Osteocyte (in vitro differentiated cells): ENCODE data around the gene TLX1. TPM values are rescaled to one million over a fixed set of nuclear protein-coding genes. Genes with fewer than 3 reads are reported as not detected.

ENCODE experiments used
- DNase-seq: peaks from one replicate; pipeline ENCODE4 v3.0.0; 2021; ENCODE audit warnings: mixed read lengths; ENCODE audit not compliant: unreplicated experiment; ENCODE audit errors: extremely low spot score
- H3K27ac Mint-ChIP-seq: one replicate; pipeline ENCODE4 v1.8.0; 2021; ENCODE audit warnings: mild to moderate bottlenecking, mixed read lengths; ENCODE audit not compliant: unreplicated experiment
- H3K27me3 Mint-ChIP-seq: one replicate; pipeline ENCODE4 v1.8.0; 2021; ENCODE audit warnings: mixed read lengths; ENCODE audit not compliant: unreplicated experiment
- H3K36me3 Mint-ChIP-seq: one replicate; pipeline ENCODE4 v1.8.0; 2021; ENCODE audit warnings: mixed read lengths; ENCODE audit not compliant: unreplicated experiment
- H3K4me1 Mint-ChIP-seq: one replicate; pipeline ENCODE4 v1.8.0; 2021; ENCODE audit warnings: mixed read lengths; ENCODE audit not compliant: unreplicated experiment
- H3K4me3 Mint-ChIP-seq: one replicate; pipeline ENCODE4 v1.8.0; 2021; ENCODE audit warnings: mild to moderate bottlenecking, moderate library complexity, mixed read lengths; ENCODE audit not compliant: unreplicated experiment
- H3K9me3 Mint-ChIP-seq: one replicate; pipeline ENCODE4 v1.8.0; 2021; ENCODE audit warnings: mixed read lengths; ENCODE audit not compliant: unreplicated experiment
- CTCF ChIP-seq: fragments of 200-600 bp; sonication (generic); IDR thresholded peaks from 2 replicates; pipeline ENCODE4 v1.5.0; 2021; ENCODE audit warnings: antibody characterized with exemption, mild to moderate bottlenecking, moderate library complexity
- long read RNA-seq: library from polyadenylated mRNA; unstranded; transcript quantifications from one replicate; pipeline ENCODE4 v2.0.0, GENCODE V29; 2021
- total RNA-seq: library from RNA; stranded (reverse); gene quantifications from 2 replicates; pipeline ENCODE4 v1.2.1, GENCODE V29; 2021

The TLX1 gene
- not detected in 2 replicates for total RNA-seq
- long read RNA-seq, result 0 reads

- TF ChIP-seq CTCF, result no peak
- peaks cover 84% of the 10 kb centered on the region for H3K27me3 Mint-ChIP-seq
- DNase-seq, result no peak
- no peaks in the 10 kb centered on the region for H3K36me3 Mint-ChIP-seq
- H3K4me1 Mint-ChIP-seq, result peaks cover 16% of the 10 kb centered on the region
- H3K9me3 Mint-ChIP-seq, result no peaks in the 10 kb centered on the region
- H3K27ac Mint-ChIP-seq, result no peak within 1 kb of the TSS
- H3K4me3 Mint-ChIP-seq, result peak within 1 kb of the TSS; percentile 57
Measured at GRCh38 chr10:101130984-101131961, at the start of gene TLX1. Gene TLX1 (plus strand): TSS chr10:101131300. CDS start chr10:101131542, 242 bp downstream.

- Mint-ChIP-seq H3K4me1 (no peaks in the 10 kb centered on the region), H3K27ac (no peak overlapping the region), H3K27me3 (peaks cover 24% of the 10 kb centered on the region), H3K36me3 (no peaks in the 10 kb centered on the region), H3K9me3 (no peaks in the 10 kb centered on the region), H3K4me3 (no peak overlapping the region)
- TF ChIP-seq CTCF, result no peak
- DNase-seq, result no peak
Measured at GRCh38 chr10:101085846-101086245, 45.3 kb upstream of the TLX1 start.

- DNase-seq, result no peak
- Mint-ChIP-seq H3K27me3 (peaks cover 17% of the 10 kb centered on the region), H3K27ac (no peak overlapping the region), H3K36me3 (no peaks in the 10 kb centered on the region), H3K4me1 (peaks cover 12% of the 10 kb centered on the region), H3K9me3 (no peaks in the 10 kb centered on the region), H3K4me3 (no peak overlapping the region)
- TF ChIP-seq CTCF, result no peak
Measured at GRCh38 chr10:101087376-101087775, 43.7 kb upstream of the TLX1 start.

GRCh38 chr10:101087965-101088364, 43.1 kb upstream of the TLX1 start:
- Mint-ChIP-seq H3K27me3 (peaks cover 17% of the 10 kb centered on the region), H3K27ac (no peak overlapping the region), H3K36me3 (no peaks in the 10 kb centered on the region), H3K4me1 (peaks cover 12% of the 10 kb centered on the region), H3K4me3 (no peak overlapping the region), H3K9me3 (no peaks in the 10 kb centered on the region)
- no peak for TF ChIP-seq CTCF
- DNase-seq, result no peak

GRCh38 chr10:101089520-101090299, 41.4 kb upstream of the TLX1 start:
- Mint-ChIP-seq H3K27me3 (peaks cover 9% of the 10 kb centered on the region), H3K9me3 (no peaks in the 10 kb centered on the region), H3K4me1 (peaks cover 12% of the 10 kb centered on the region), H3K36me3 (no peaks in the 10 kb centered on the region), H3K4me3 (no peak overlapping the region), H3K27ac (no peak overlapping the region)
- no peak for DNase-seq
- no peak for TF ChIP-seq CTCF
